Inflammatory macrophage (primary cell): ENCODE results near the gene PRR9.
A peak's percentile ranks its signal among the peaks of the same experiment; 100 is the strongest.
"Not testable (repeated sequence)": the region's sequence is repeated elsewhere in the genome, so short reads cannot be mapped to it uniquely, and the experiment has no call there.

Experiments used
- DNase-seq, 2 donors: peaks; one replicate each; pipeline ENCODE4 v3.0.0-alpha.2; 2020 to 2022
- total RNA-seq, 18 experiments: gene quantifications; one replicate each; lab custom pipeline; 2026; ENCODE audit warnings: mixed read lengths in 6 of 18, inconsistent platforms in 2 of 18; lab: John Stamatoyannopoulos, UW

Gene PRR9, protein sequence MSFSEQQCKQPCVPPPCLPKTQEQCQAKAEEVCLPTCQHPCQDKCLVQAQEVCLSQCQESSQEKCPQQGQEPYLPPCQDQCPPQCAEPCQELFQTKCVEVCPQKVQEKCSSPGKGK
- total RNA-seq = 0 reads per million in 18 experiments

DNA sequence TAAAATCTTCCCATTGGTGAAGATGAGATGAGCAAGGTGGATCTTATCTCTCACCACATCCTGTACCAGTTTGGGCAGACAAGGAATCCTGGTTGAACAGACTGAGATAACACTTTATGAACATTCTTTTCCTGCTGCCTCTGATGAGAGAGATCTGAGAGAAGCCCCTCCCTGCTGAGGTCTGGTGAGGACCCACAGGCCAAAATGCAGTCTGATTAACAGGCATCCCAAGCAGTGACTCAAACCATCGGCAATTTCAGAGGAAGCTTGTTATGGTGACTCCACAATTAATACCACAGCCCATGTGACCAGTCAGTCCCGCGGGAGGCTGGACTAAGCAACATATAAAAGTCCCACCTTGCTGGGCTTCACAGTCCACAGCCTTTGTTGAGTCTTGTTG is at the start of gene PRR9:
Gene PRR9 (plus strand): TSS at position 373 of the 400 bp plus-strand sequence. CDS start 561 bp downstream, outside the sequence.
- DNase-seq = no peak

GRCh38 chr1:153168686-153169085 is 48.7 kb upstream of the PRR9 start:
- DNase-seq = no peak

- no peak for DNase-seq
These were observed 42.8 kb upstream of the PRR9 start for GRCh38 chr1:153174624-153175023.

GRCh38 chr1:153178922-153179321 is 38.5 kb upstream of the PRR9 start:
- DNase-seq = no peak

DNA sequence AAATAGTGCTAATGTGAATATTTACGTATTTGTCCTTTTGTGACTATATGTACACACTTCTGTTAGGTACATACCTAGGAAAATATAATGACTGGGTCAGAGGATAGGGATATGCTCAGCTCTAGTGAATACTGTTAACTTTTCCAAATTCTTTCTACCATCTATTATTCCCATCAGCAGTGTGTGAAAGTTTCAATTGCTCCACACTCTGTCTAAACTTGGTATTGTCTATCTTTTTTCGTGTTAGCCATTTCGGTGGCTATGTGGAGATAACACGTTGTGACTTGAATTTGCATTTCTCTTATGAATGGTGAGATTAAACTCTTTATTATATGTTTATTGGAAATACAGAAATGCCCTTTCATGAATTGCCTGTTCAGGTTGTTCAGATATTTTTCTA is 36.8 kb upstream of the PRR9 start:
- no peak for DNase-seq

- DNase-seq = not testable (repeated sequence)
These were observed 29.1 kb upstream of the PRR9 start for GRCh38 chr1:153188301-153188700.

DNA sequence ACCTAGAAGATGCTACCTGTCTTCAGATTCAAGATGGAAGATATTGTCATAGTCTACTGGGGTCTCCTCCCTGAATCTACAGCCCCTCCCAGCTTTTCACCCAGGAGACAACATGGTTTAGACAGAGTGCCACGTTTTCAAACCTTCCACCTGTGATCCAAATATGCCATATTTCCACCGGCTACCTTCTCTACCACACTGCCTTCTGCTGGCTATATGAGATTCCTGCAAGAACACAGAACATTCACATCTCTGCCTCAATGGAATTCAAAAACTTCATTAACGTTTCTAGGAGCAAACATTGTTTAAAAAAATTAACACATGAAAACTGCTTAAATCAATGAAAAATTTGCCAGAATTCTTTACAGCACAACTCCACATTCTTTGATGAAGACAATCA is 27.0 kb upstream of the PRR9 start:
- no peak for DNase-seq

GRCh38 chr1:153192697-153193096 is 24.7 kb upstream of the PRR9 start:
- DNase-seq = no peak

DNA sequence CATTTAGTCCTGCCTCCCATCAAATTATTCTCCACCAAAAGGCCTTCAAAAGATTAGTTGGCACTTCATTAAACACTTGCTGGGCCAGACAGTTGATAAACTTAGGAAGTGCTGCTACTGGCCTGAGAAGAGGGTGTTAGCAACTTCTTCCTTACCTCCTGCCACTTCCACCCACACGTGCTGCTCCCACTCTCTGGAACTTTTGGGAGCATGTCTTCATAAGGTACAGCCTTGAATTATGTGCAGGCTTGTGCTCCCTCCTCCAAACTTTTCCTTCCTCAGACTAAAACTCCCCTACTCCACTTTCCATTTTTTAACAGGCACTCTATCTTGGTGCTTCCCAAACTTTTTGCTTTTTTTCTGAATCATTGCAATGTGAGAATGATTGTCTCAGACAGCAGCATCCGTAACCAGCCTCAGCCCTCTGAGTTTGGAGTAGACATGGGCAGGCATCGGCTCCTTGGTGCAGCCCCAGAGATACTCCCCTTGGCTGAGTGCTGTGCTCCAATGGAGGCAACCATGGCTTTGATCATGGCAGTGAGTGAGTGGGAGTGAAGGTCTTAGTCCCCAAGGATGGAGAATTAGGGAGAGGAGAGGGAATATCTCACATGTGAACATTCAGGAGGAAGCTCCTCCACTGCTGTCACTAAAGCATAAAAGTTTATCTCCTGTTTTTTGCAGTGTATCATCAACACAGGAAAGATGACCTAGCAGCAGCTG is 22.9 kb upstream of the PRR9 start:
- DNase-seq = no peak

GRCh38 chr1:153195216-153195615 is 22.2 kb upstream of the PRR9 start:
- DNase-seq = no peak

DNA sequence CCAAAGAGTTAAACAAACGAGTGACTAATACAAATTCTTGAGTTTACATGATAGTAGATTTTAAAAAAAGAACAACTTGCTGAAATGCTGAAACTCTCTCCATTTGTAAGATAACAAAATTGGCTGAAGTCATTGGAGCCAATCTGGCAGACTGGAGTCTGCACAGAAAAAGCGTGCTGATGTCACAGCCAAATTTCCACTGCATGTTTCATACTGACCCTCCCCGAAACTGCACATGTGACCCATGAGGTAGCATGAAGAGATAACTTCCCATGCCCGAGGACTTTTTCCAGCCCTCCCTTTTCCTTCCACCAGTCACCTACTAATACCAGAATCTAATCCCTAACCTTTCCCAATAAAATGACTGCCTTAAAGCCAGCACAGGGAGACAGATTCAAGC is 15.4 kb upstream of the PRR9 start:
- DNase-seq = no peak

GRCh38 chr1:153203130-153203529 is 14.3 kb upstream of the PRR9 start, which contains the start of gene LELP1:
TSS of gene LELP1 (plus strand) at chr1:153203430. CDS start at chr1:153204708, 1,278 bp downstream.
- DNase-seq = no peak

DNA sequence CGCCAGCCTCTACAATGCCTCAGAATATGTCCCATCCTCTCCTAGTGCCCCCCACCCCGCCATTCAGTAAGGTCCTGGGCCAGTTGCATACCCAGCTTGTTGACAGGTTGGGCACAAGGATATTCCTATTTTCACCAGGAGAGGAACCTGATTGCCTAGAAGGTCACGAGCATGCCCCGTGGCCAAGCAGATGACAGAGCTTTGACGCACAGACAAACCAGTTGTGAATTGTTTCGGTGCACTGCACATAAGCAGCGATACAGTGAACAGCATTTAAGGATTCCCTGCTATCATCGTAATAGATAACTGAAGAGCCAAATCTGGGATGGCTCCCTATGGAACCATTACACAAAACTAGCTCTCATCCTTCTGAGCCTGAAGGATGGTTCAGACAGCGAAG is 10.8 kb upstream of the PRR9 start:
- DNase-seq = no peak

DNA sequence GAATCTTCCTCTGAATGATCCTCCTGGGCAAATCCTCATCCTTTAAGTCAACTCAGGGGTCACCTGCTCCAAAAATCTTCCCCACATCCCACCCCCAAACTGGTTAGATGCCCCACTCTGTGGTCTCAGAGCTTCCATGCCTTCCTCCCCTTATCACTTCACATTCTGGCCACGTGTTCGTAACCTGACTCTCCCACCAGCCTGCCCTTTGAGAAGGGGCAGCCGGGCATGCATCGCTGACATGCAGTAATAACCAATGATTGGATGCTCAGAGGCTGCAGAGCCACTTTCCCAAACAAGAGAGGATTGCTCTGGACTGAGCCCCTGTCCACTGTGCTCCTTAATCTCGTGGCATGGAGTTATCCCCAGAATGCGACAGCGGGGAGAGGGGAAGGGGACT is 7.2 kb upstream of the PRR9 start:
- DNase-seq = no peak

GRCh38 chr1:153212201-153212600 is 5.2 kb upstream of the PRR9 start:
- DNase-seq = no peak

DNA sequence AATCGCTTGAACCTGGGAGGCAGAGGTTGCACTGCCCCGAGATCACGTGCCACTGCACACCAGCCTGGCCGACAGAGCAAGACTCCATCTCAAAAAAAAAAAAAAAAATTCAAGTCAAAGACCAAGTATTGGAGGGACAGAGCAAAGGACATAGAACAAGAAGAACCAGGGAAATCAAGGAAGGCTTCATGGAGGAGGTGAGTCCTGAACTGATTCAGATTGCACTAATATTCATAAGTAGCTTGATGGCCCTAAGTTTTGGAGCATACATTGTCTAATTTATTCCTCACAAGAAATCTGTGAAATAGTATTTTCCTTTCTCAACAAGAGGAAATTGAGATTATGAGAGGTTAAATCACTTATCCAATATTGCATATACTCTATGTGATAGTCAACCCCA is 3.9 kb upstream of the PRR9 start:
- DNase-seq = no peak

GRCh38 chr1:153217744-153218416 is 496 bp downstream of the PRR9 start:
- no peak for DNase-seq

- no peak for DNase-seq
These were observed 3.4 kb downstream of the PRR9 start for GRCh38 chr1:153220606-153221303.

DNA sequence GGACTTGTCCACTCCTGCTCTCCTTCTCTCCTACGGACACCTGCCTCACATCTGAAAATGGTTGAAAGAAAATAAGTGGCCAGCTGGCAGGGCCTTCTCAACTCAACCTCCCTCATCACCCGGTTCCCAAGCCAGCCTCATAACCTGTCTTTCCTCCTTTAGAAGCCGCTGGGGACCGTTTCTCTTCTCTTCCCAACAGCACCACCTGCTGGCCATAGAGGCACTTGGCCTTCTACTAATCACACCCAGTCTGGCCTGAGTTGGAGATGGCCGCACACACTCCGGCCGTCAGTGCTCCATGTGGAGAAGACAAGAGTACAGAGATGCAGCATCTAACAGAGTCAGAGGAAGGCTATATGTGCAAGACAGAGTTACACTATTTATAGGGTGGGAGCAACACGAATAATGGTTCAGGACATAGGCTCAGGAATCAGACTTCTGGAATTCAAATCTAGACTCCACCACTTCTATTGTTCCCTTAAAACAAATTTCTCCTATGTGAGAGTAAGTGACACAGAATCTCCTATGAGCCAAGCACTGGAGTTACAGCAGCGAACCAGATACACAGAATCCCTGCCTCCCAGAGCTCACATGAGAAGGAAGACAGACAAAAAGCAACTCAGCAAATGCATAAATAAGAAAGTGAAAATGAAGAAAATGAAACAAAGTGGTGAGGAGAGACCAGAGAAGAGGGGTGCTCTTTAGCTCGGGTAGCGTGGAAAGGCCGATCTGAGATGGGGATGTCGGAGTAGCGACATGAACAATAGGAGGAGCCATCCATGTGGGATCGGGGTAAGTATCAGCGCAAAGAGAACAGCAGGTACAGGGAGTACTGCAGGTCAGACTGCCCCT is 5.9 kb downstream of the PRR9 start:
- DNase-seq = peak; percentile 49 to 54

- DNase-seq = no peak
These were observed 10.4 kb downstream of the PRR9 start for GRCh38 chr1:153227810-153228209.

DNA sequence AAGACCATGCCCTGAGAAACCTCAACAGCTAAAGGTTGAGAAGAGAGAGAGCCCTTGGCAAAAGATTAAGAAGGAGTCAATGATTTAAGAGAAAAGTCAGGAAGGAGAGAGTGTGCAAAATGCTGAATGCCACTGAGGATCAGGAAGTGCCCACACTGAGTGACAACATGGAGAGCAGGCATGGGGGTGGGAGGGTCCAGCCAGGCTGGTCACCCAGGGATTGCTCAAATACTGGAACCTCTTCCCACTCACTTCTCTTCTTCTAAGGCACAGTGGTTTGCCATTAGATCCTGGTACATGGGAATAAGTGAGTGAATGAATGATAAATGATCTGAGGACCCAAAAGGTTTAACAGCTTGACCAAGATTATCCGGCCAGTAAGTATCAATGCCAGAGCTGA is 11.1 kb downstream of the PRR9 start:
- peak; percentile 74 to 78 for DNase-seq
